GM12878 (cell line): Measurements from ENCODE around the gene KIF6. TPM values are rescaled to one million over a fixed set of nuclear protein-coding genes. Genes with fewer than 3 reads are reported as not detected.

ENCODE experiments used
- ATAC-seq: fragments of 200-7000 bp; cut with Tn5 transposase; 3 replicates; pipeline ENCODE4 v1.9.1; 2020; ENCODE audit warnings: mild to moderate bottlenecking, moderate library complexity
- BruUV-seq: library from RNA; stranded (reverse); fragments of 400-500 nt; replicated peaks from 2 replicates; lab custom pipeline; 2021; lab: Mats Ljungman, UMichigan
- CTCF ChIA-PET: fragments of 300-600 bp; sonication (Branson Sonifier 250); formaldehyde crosslinking; extraction: SDS; loops from one replicate; lab custom pipeline; 2021; ENCODE audit warnings: inconsistent platforms; lab: Yijun Ruan, JAX
- POLR2A ChIA-PET: fragments of 350-600 bp; formaldehyde crosslinking; extraction: SDS; loops from one replicate; lab custom pipeline; 2021; ENCODE audit warnings: inconsistent platforms; lab: Charles Lee
- RAD21 ChIA-PET: fragments of 300-600 bp; sonication (Branson Sonifier 250); formaldehyde crosslinking; loops from one replicate; lab custom pipeline; 2023; ENCODE audit warnings: antibody characterized with exemption; ENCODE audit not compliant: unreplicated experiment; lab: Charles Lee
- SMC1A ChIA-PET: fragments of 300-600 bp; sonication (Branson Sonifier 250); formaldehyde crosslinking; loops from one replicate; lab custom pipeline; 2023; ENCODE audit not compliant: unreplicated experiment, uncharacterized antibody; lab: Charles Lee
- DNase-seq: peaks from one replicate; pipeline ENCODE4 v3.0.0-alpha.2; 2011; ENCODE audit warnings: low read depth, low spot score
- FAIRE-seq: peaks from 3 replicates; lab custom pipeline; 2011; peaks lifted over from hg19 to GRCh38; lab: Jason Lieb, UNC
- H2AFZ ChIP-seq: 2 replicates; pipeline ENCODE4 v1.6.0; 2011; ENCODE audit warnings: low read depth, low read length, control low read depth; ENCODE audit not compliant: control insufficient read depth
- H3K27ac ChIP-seq: 2 replicates; pipeline ENCODE4 v1.5.1; 2011; ENCODE audit warnings: control low read depth; ENCODE audit not compliant: control insufficient read depth, insufficient read depth
- H3K27me3 ChIP-seq, 2 experiments: replicated peaks in 1 of 2; 2 replicates each; pipeline versions ENCODE4 v1.6.0 to v1.6.1; 2011; ENCODE audit warnings: low read length in 1 of 2; ENCODE audit not compliant: control insufficient read depth in 2 of 2, insufficient read depth in 2 of 2
- H3K36me3 ChIP-seq, 2 experiments: 2 replicates each; pipeline ENCODE4 v1.5.1; 2011; ENCODE audit warnings: low read length in 1 of 2; ENCODE audit not compliant: control insufficient read depth in 2 of 2, insufficient read depth in 2 of 2
- H3K4me1 ChIP-seq: 2 replicates; pipeline ENCODE4 v1.6.1; 2011; ENCODE audit warnings: mild to moderate bottlenecking, low read length, moderate library complexity, mixed read lengths; ENCODE audit not compliant: control insufficient read depth, insufficient read depth
- H3K4me2 ChIP-seq: 2 replicates; pipeline ENCODE4 v1.6.0; 2011; ENCODE audit warnings: control low read depth; ENCODE audit not compliant: control insufficient read depth, insufficient read depth
- H3K4me3 ChIP-seq: fragments of 200-600 bp; sonication (generic); 2 replicates; pipeline ENCODE4 v1.5.1; 2016
- H3K79me2 ChIP-seq: 2 replicates; pipeline ENCODE4 v1.6.0; 2011; ENCODE audit warnings: low read length; ENCODE audit not compliant: control insufficient read depth, insufficient read depth
- H3K9ac ChIP-seq: 2 replicates; pipeline ENCODE4 v1.8.0; 2011; ENCODE audit warnings: low read length, control low read depth, mixed read lengths; ENCODE audit not compliant: control insufficient read depth, insufficient read depth
- H3K9me3 ChIP-seq: replicated peaks from 3 replicates; pipeline ENCODE4 v1.5.1; 2011; ENCODE audit warnings: mild to moderate bottlenecking, low read length; ENCODE audit not compliant: control insufficient read depth, insufficient read depth
- H4K20me1 ChIP-seq: 2 replicates; pipeline ENCODE4 v1.6.0; 2011; ENCODE audit not compliant: control insufficient read depth, insufficient read depth
- CBFB ChIP-seq: IDR thresholded peaks from 2 replicates; pipeline ENCODE4 v1.6.1; 2016; ENCODE audit warnings: antibody characterized with exemption, low read depth
- E2F4 ChIP-seq: IDR thresholded peaks from 2 replicates; pipeline ENCODE4 v1.6.1; 2012; ENCODE audit warnings: low read depth, low read length, improper control_type of control experiment
- ETV6 ChIP-seq, 2 experiments: fragments of 450-650 bp in 1 of 2; IDR thresholded peaks in 1 of 2; conservative IDR thresholded peaks in 1 of 2; 2 replicates each; pipeline ENCODE4 v1.6.1; 2014; ENCODE audit warnings: antibody characterized with exemption in 1 of 2, borderline replicate concordance in 1 of 2, low read depth in 1 of 2, mild to moderate bottlenecking in 1 of 2, moderate library complexity in 1 of 2
- KAT2A ChIP-seq: conservative IDR thresholded peaks from 2 replicates; pipeline ENCODE4 v1.6.1; 2011; ENCODE audit warnings: low read depth, low read length; ENCODE audit not compliant: control insufficient read depth
- KDM1A ChIP-seq: fragments of 200-600 bp; sonication (generic); IDR thresholded peaks from 2 replicates; pipeline ENCODE4 v1.6.1; 2016; ENCODE audit warnings: borderline replicate concordance
- MTA2 ChIP-seq: fragments of 450-650 bp; IDR thresholded peaks from 2 replicates; pipeline ENCODE4 v1.6.1; 2016; ENCODE audit warnings: low read depth, mild to moderate bottlenecking, moderate library complexity
- NFIC ChIP-seq: IDR thresholded peaks from 2 replicates; pipeline ENCODE4 v1.6.1; 2012; ENCODE audit warnings: low read depth, mild to moderate bottlenecking, inconsistent platforms, low read length, moderate library complexity
- POLR2AphosphoS5 ChIP-seq: IDR thresholded peaks from 2 replicates; pipeline ENCODE4 v1.6.1; 2011; ENCODE audit warnings: mild to moderate bottlenecking, low read length, inconsistent platforms
- SMAD1 ChIP-seq: fragments of 450-650 bp; IDR thresholded peaks from 2 replicates; pipeline ENCODE4 v1.6.1; 2018; ENCODE audit warnings: mild to moderate bottlenecking, low read depth; ENCODE audit not compliant: partially characterized antibody
- TARDBP ChIP-seq: IDR thresholded peaks from 2 replicates; pipeline ENCODE4 v1.6.1; 2016; ENCODE audit warnings: borderline replicate concordance
- TBL1XR1 ChIP-seq: IDR thresholded peaks from 2 replicates; pipeline ENCODE4 v1.6.1; 2012; ENCODE audit warnings: low read depth, low read length, improper control_type of control experiment
- YY1 ChIP-seq: IDR thresholded peaks from 2 replicates; pipeline ENCODE4 v1.6.1; 2011; ENCODE audit warnings: low read depth, mild to moderate bottlenecking, low read length
- WGBS: methylation state at CpG from one replicate; pipeline ENCODE4 v1.1.6; 2016; ENCODE audit warnings: low lambda C conversion rate; ENCODE audit not compliant: insufficient replicate concordance, insufficient coverage; ENCODE audit errors: missing lambda C conversion rate; 5-methylcytosine and 5-hydroxymethylcytosine counted together
- in situ Hi-C: fragments of 300-500 bp; cut with MboI; formaldehyde crosslinking; loops from 9 replicates; pipeline ENCODE4 v1.14.3; 2018; ENCODE audit warnings: mixed read lengths
- intact Hi-C: fragments of 100-400 bp; cut with micrococcal nuclease; formaldehyde crosslinking; loops from one replicate; pipeline ENCODE4 v1.14.2; 2022; ENCODE audit not compliant: unreplicated experiment
- polyA plus RNA-seq, 11 experiments: library from polyadenylated mRNA; depleted of rRNA in 4 of 11; unstranded in 6 of 11; stranded (reverse) in 5 of 11; fragments of >200 nt; fragmentation: Nextera tagmentation in 4 of 11; fragmentation: Illumina TruSeq in 1 of 11; extraction: Ambion mirVana in 4 of 11; extraction: Trizol in 1 of 11; gene quantifications; 1 replicate in 1 of 11; 2 replicates in 10 of 11; pipeline versions ENCODE4 v1.2.1 to v1.2.3, GENCODE V29; 2011 to 2016; ENCODE audit warnings: inconsistent platforms in 2 of 11, missing spikeins in 2 of 11, low read depth in 1 of 11
- total RNA-seq, 4 experiments: library from RNA; depleted of rRNA in 3 of 4; stranded (reverse); fragments of >200 nt in 3 of 4; fragmentation: Illumina TruSeq in 1 of 4; extraction: Trizol in 1 of 4; gene quantifications; 2 replicates each; pipeline versions ENCODE4 v1.2.1 to v1.2.3, GENCODE V29; 2013 to 2021
- TF ChIP-seq, protein P1 (sequence below): fragments of 450-650 bp; IDR thresholded peaks from 2 replicates; pipeline ENCODE4 v1.6.1; 2018; ENCODE audit warnings: mild to moderate bottlenecking, low read depth, moderate library complexity; ENCODE audit not compliant: partially characterized antibody
- TF ChIP-seq, protein P2 (sequence below): IDR thresholded peaks from 2 replicates; pipeline ENCODE4 v1.6.1; 2011; ENCODE audit warnings: borderline replicate concordance, low read depth, mild to moderate bottlenecking, moderate library complexity, mixed read lengths, low read length; ENCODE audit not compliant: insufficient read depth; ENCODE audit errors: extremely low read length

KIF6 gene
- total and polyA plus RNA-seq, 10 of the 15 experiments (the other 5 are each of a cell fraction or from before 2014, with no cell fraction given) = 0.09 to 1.0 (median 0.28) TPM

GRCh38 chr6:39310542-39310941, 414.7 kb downstream of the KIF6 start:
- intact Hi-C loops = no loop called here
- Histone ChIP-seq H3K9ac (no peak overlapping the region), H3K79me2 (no peaks in the 10 kb centered on the region), H3K27ac (no peak overlapping the region), H3K36me3 (no peaks in the 10 kb centered on the region), H3K9me3 (no peaks in the 10 kb centered on the region), H4K20me1 (no peaks in the 10 kb centered on the region), H3K4me1 (no peaks in the 10 kb centered on the region), H3K27me3 (peaks cover 9 to 14% of the 10 kb centered on the region in 2 experiments), H3K4me2 (no peak overlapping the region), H3K4me3 (no peak overlapping the region), H2AFZ (no peak overlapping the region)
- DNase-seq (no peak), ATAC-seq (peak; percentile 80), FAIRE-seq (no peak)
- TF ChIP-seq E2F4 (no peak), YY1 (no peak), KDM1A (no peak), MTA2 (no peak), KAT2A (no peak), CBFB (no peak), POLR2AphosphoS5 (no peak), NFIC (no peak), ETV6 (conservative IDR thresholded peaks at IDR 0.05 in 1 of 2, IDR thresholded peaks at IDR 0.05 in 1 of 2; ENCODE audit: borderline replicate concordance in 1 of 2, low read depth in 1 of 2) (no peak), TBL1XR1 (no peak), TARDBP (no peak), SMAD1 (no peak)
- TF ChIP-seq, protein P1, sequence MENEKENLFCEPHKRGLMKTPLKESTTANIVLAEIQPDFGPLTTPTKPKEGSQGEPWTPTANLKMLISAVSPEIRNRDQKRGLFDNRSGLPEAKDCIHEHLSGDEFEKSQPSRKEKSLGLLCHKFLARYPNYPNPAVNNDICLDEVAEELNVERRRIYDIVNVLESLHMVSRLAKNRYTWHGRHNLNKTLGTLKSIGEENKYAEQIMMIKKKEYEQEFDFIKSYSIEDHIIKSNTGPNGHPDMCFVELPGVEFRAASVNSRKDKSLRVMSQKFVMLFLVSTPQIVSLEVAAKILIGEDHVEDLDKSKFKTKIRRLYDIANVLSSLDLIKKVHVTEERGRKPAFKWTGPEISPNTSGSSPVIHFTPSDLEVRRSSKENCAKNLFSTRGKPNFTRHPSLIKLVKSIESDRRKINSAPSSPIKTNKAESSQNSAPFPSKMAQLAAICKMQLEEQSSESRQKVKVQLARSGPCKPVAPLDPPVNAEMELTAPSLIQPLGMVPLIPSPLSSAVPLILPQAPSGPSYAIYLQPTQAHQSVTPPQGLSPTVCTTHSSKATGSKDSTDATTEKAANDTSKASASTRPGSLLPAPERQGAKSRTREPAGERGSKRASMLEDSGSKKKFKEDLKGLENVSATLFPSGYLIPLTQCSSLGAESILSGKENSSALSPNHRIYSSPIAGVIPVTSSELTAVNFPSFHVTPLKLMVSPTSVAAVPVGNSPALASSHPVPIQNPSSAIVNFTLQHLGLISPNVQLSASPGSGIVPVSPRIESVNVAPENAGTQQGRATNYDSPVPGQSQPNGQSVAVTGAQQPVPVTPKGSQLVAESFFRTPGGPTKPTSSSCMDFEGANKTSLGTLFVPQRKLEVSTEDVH = no peak
- TF ChIP-seq, protein P2, sequence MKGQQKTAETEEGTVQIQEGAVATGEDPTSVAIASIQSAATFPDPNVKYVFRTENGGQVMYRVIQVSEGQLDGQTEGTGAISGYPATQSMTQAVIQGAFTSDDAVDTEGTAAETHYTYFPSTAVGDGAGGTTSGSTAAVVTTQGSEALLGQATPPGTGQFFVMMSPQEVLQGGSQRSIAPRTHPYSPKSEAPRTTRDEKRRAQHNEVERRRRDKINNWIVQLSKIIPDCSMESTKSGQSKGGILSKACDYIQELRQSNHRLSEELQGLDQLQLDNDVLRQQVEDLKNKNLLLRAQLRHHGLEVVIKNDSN = no peak
- ChIA-PET RAD21 (interaction anchor here (0.8 to 2.3 kb wide), 7 partner anchors 11 to 438 kb away, joined by 3 to 17 read pairs (median 4); no protein-coding TSS in a partner anchor), CTCF (interaction anchor here (0.8 to 6.6 kb wide), 19 partner anchors 10 to 519 kb away, joined by 3 to 73 read pairs (median 4); no protein-coding TSS in a partner anchor), POLR2A (no interaction called here), SMC1A (interaction anchor here (0.8 to 2.1 kb wide), 7 partner anchors 11 to 314 kb away, joined by 3 to 9 read pairs (median 3); partner anchors contain the start of gene KCNK16)
- BruUV-seq = no TSS peak
- 2% methylated on average over 3 of the region's 4 CpGs for WGBS
- in situ Hi-C loops = no loop called here
